Right hindlimb (tissue), 1 donor: ENCODE measurements around the gene BRPF1.
A peak's percentile ranks its signal among the peaks of the same experiment; 100 is the strongest.

ENCODE experiments used
- DNase-seq: peaks from one replicate; pipeline ENCODE4 v3.0.0-alpha.2; 2018

Gene BRPF1, protein sequence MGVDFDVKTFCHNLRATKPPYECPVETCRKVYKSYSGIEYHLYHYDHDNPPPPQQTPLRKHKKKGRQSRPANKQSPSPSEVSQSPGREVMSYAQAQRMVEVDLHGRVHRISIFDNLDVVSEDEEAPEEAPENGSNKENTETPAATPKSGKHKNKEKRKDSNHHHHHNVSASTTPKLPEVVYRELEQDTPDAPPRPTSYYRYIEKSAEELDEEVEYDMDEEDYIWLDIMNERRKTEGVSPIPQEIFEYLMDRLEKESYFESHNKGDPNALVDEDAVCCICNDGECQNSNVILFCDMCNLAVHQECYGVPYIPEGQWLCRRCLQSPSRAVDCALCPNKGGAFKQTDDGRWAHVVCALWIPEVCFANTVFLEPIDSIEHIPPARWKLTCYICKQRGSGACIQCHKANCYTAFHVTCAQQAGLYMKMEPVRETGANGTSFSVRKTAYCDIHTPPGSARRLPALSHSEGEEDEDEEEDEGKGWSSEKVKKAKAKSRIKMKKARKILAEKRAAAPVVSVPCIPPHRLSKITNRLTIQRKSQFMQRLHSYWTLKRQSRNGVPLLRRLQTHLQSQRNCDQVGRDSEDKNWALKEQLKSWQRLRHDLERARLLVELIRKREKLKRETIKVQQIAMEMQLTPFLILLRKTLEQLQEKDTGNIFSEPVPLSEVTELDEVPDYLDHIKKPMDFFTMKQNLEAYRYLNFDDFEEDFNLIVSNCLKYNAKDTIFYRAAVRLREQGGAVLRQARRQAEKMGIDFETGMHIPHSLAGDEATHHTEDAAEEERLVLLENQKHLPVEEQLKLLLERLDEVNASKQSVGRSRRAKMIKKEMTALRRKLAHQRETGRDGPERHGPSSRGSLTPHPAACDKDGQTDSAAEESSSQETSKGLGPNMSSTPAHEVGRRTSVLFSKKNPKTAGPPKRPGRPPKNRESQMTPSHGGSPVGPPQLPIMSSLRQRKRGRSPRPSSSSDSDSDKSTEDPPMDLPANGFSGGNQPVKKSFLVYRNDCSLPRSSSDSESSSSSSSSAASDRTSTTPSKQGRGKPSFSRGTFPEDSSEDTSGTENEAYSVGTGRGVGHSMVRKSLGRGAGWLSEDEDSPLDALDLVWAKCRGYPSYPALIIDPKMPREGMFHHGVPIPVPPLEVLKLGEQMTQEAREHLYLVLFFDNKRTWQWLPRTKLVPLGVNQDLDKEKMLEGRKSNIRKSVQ (N-terminal part only)

GRCh38 chr3:9731206-9732079 is at the start of gene BRPF1:
TSS of gene BRPF1 (plus strand) at chr3:9731735. CDS start at chr3:9734141, 2,406 bp downstream.
- DNase-seq = peak; percentile 100

DNA sequence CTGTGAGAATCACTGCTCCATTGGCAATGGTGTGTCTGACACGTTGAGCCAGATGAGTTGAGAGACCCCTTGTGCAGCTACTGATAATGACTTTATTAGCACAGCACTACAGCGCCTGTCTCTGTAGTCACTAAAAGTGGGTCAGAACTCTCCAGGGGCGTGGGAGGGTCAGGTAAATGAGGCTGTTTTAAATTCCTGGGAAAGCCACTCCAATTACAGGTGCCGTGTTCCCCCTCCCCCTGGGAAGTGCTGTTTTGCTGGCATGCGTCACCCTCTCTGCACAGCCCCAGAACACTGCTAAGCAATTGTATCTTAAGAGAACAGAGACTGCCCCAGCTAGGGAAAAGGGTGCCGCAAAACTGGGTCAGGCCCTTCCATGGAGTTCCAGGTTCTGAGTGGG is 49.4 kb upstream of the BRPF1 start:
- no peak for DNase-seq

- DNase-seq = no peak
Observed at GRCh38 chr3:9683426-9683825, 48.1 kb upstream of the BRPF1 start.

GRCh38 chr3:9685216-9686049 is 46.1 kb upstream of the BRPF1 start:
- DNase-seq = no peak

GRCh38 chr3:9686050-9686550 is 45.4 kb upstream of the BRPF1 start:
- no peak for DNase-seq

DNA sequence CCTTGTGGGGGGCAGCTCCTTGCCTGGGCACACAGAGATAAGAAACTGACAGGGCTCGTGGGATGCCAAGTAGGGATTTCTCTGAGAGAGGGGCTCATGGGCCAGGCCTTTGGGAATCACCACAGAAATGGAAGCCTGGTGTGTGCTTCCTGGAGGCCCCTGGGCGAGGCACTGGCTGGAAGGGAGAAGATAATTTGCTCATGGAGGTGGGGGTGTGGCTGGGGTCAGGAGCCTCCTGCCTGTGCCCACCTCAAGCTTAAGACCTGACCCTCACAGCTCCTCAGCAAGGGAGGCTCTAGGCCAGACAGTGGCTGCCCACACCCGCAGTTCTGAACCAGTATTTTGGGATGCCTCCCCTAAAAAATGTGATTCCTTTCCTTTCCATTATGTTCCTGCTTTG is 44.8 kb upstream of the BRPF1 start:
- no peak for DNase-seq

GRCh38 chr3:9687514-9687913 is 44.0 kb upstream of the BRPF1 start:
- no peak for DNase-seq

DNA sequence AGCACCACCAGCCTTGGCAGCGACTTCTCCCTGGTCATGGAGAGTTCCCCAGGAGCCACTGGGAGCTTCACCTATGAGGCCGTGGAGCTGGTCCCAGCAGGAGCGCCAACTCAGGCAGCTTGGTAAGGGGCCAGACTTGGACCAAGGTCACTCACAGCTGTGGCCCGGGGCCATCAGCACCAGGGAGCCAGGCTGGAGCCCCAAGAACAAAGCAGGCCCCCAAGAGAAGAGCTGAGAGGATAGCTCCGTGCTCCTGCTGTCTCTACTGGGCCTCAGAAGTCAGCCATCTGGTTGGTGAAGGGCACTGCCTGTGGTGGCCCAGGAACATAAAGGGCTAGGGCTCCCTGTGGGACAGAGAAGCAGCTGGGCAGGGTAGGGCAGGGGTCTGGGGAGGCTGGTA is 42.6 kb upstream of the BRPF1 start:
- DNase-seq = no peak

DNA sequence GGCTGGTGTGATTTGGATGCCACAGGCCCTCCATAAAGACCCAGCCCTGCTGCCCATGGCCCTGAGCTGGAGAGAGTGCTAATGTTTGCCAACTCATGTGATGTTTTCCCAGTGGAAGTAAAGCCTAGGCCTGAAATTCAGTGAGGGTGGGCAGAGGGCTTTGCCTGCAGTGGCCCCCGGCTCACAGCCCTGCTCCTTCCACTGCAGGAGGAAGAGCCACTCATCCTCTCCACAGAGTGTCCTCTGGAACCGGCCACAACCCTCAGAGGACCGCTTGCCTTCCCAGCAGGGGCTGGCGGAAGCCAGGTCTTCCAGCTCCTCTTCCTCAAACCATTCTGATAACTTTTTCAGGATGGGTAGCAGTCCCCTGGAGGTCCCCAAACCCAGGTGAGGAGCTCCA is 41.8 kb upstream of the BRPF1 start:
- DNase-seq = no peak

- DNase-seq = no peak
Observed at GRCh38 chr3:9690451-9691450, 40.8 kb upstream of the BRPF1 start.

DNA sequence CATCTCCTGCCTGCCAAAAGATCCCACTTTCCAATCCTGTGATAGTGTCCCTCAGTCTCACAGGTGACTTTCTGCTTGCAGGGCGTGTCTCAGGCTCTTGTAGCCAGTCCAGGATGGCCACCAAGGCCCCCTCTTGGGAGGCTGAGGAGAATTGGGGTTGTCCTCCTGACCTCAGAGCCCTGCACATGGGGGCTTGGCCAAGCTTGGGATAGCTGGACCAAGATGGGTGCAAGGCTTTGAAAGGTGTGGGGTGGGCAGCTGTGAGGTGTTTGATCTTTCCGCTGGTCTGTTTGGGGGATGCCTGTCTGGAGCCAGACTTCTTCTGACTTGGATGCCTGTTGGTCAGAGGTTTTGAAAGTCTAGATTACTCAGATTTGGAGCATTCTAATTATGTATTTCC is 39.9 kb upstream of the BRPF1 start:
- DNase-seq = no peak

DNA sequence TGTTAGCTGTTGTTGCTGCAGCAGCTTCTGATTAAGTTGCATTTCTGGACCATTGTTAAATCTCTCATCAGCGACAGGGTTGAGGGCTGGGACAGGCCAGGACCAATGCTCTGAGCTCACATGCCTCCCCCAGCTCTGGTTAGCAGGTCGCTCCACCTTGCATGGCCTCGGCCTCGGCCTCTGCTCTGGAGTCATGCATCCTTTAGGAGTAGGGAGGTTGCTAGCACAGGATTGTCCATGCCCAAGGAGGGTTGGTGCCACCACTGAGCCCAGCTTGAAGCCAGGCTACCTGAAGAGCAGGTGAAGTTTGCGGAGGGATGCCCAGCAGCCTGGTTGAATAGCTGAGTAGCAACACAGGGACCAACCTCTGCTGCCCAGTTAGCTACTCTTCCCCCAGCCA is 39.1 kb upstream of the BRPF1 start:
- DNase-seq = no peak

DNA sequence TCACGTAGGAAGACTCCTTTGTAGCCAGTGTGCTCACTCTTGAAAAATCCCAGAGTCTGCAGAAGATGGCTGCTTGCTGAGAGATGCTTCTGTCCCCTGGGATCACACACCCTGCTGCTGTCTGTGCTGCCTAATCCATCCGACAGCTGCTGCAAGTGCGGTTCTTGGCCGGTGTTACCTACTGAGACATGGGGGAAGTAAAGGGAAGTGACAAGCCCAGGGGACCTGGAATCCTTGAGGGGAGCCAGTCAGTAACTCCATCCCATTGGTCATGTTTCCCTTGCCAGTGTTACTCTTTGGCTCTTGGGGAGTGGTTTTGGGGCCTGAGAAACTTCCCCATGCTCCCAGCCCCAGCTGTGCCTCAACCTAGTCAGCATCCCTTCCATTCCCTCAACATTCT is 36.2 kb upstream of the BRPF1 start:
- no peak for DNase-seq

GRCh38 chr3:9695746-9696145 is 35.8 kb upstream of the BRPF1 start:
- no peak for DNase-seq

DNA sequence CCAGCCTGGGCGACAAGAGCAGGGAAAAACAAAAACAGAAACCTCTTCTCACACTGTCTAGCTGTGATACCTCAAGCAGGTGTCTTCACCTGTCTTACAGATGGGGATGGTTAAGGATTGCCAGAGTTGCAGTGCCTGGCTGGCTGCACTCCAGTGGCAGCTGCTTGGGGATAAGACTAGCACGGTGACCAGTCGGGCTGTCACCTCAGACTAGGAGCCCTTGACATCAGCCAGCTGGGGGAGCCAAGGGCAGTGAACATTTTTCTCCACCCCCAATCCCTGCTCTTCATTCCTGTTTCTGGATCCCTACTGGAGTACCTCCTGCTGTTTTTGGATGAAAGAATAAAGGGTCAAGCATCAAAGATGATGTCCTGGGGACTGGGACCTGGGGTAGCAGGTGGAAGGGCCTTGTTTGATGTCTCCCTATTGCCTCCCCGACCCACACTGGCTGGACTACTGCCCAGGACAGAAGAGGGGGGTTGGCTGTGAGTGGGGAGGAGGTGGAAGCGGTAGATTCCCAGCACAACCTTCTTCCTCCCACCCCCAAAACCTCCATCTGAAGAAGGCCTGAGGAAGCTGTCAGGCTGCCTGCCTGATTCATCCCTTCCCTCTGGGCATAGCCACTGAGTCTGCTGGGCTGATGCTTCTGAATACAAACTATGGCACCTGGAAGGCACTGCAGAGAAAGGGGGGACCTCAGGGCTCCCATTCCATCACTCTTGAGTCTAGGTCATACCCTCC is 34.9 kb upstream of the BRPF1 start:
- no peak for DNase-seq

- no peak for DNase-seq
Observed at GRCh38 chr3:9697892-9698291, 33.6 kb upstream of the BRPF1 start.

- DNase-seq = no peak
Observed at GRCh38 chr3:9698293-9698692, 33.2 kb upstream of the BRPF1 start.

DNA sequence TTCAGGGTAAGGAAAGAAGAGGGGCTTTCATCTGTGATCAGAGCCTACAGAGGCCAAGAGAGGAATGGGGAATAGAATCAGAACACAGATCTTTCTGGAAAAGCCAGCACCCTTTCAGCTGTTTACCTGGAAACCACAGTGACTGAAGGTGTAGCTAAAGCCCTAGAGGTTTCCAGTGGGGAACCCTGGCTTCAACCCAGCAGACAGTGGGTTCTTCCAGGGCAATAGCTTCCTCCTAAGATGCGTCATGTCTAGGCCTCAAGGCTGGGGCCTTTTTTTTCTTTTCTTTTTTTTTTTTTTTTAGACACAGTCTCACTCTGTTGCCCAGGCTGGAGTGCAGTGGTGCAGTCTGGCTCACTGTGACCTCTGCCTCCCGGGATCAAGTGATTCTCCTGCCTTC is 31.0 kb upstream of the BRPF1 start:
- no peak for DNase-seq

- no peak for DNase-seq
Observed at GRCh38 chr3:9701006-9701405, 30.5 kb upstream of the BRPF1 start.
